ENCODE data around the gene EIPR1. TPM values are rescaled to one million over a fixed set of nuclear protein-coding genes. Genes with fewer than 3 reads are reported as not detected.

EIPR1 gene
- total and polyA plus RNA-seq, 2 experiments from 2014 or later: 17.4 to 46.3 TPM

DNA sequence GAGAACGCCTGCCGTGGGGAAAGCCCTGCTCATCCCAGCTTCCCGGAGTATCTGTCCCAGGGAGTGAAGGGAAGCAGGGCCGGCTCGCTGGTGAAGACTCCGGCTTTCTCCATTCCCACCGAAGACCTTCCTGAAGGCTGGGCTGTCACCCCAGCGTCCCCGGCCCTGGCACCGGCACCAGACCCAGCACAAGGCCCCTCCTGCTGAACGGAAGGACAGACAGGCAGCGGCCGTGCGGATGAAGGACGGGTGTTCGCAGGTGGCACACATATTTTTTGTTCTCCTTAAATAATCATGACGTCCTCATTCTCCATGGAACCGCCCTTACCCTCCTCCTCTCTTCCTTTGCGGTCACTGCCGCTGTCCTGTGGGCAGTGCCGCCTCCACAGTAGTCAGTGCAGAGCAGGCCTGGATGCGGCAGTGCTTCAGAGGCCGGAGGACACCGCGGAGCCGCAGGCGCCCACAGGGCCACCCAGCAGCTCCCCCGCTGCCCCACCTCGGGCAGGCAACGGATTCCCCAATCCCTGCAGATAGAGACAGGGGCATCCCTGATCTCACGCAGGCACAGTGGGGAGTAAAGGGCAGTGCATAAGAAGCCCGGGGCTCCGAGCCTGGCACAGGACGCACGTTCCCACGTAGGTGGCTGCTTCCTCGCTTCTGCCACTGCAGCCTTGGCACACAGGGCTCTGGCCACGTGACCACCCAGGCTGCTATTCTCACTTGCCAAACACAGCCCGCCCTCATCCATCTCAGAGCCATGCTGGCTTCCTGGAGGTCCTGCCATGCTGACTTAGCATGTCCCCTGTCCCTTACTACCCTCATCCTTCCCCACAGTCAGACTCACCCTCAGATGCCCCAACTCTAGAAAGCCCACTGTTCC is 229.7 kb downstream of the EIPR1 start:
- TF ChIP-seq STAT1 (IDR thresholded peaks at IDR 0.05; ENCODE audit: unreplicated experiment): no peak
- TF ChIP-seq, protein P1, sequence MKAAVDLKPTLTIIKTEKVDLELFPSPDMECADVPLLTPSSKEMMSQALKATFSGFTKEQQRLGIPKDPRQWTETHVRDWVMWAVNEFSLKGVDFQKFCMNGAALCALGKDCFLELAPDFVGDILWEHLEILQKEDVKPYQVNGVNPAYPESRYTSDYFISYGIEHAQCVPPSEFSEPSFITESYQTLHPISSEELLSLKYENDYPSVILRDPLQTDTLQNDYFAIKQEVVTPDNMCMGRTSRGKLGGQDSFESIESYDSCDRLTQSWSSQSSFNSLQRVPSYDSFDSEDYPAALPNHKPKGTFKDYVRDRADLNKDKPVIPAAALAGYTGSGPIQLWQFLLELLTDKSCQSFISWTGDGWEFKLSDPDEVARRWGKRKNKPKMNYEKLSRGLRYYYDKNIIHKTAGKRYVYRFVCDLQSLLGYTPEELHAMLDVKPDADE (IDR thresholded peaks at IDR 0.05): no peak
- TF ChIP-seq, protein P2, sequence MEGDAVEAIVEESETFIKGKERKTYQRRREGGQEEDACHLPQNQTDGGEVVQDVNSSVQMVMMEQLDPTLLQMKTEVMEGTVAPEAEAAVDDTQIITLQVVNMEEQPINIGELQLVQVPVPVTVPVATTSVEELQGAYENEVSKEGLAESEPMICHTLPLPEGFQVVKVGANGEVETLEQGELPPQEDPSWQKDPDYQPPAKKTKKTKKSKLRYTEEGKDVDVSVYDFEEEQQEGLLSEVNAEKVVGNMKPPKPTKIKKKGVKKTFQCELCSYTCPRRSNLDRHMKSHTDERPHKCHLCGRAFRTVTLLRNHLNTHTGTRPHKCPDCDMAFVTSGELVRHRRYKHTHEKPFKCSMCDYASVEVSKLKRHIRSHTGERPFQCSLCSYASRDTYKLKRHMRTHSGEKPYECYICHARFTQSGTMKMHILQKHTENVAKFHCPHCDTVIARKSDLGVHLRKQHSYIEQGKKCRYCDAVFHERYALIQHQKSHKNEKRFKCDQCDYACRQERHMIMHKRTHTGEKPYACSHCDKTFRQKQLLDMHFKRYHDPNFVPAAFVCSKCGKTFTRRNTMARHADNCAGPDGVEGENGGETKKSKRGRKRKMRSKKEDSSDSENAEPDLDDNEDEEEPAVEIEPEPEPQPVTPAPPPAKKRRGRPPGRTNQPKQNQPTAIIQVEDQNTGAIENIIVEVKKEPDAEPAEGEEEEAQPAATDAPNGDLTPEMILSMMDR (conservative IDR thresholded peaks at IDR 0.05; ENCODE audit: low read depth in 2 of 2): no peak
- no peak for TF ChIP-seq ZNF114 (CRISPR knock-in tag; IDR thresholded peaks at IDR 0.05)
- no peak overlapping the region for H3K4me3 Mint-ChIP-seq
- Histone ChIP-seq H2AFZ (no peak overlapping the region), H3K79me2 (replicated peaks; ENCODE audit: insufficient read depth) (no peaks in the 10 kb centered on the region), H3K4me3 (no peak overlapping the region), H3K27me3 (ENCODE audit: insufficient read depth) (no peaks in the 10 kb centered on the region), H3K36me3 (ENCODE audit: insufficient read depth) (no peaks in the 10 kb centered on the region), H3F3A (replicated peaks; ENCODE audit: low read depth) (no peaks in the 10 kb centered on the region), H3K4me2 (no peak overlapping the region), H3K27ac (ENCODE audit: low read depth) (no peak overlapping the region), H3K4me1 (ENCODE audit: insufficient read depth) (no peaks in the 10 kb centered on the region), H3K9me2 (ENCODE audit: insufficient read depth) (no peaks in the 10 kb centered on the region), H4K20me1 (replicated peaks; ENCODE audit: insufficient read depth) (no peaks in the 10 kb centered on the region)
- H3K4me1 Mint-ChIP-seq: no peaks in the 10 kb centered on the region; the same call in 1 of the 3 replicates
- ATAC-seq (no peak), DNase-seq (ENCODE audit: low spot score) (no peak)
- peaks cover 22% of the 10 kb centered on the region for H3K9me3 Mint-ChIP-seq
- no peak overlapping the region for H3K27ac Mint-ChIP-seq
- peaks cover 8% of the 10 kb centered on the region for H3K27me3 Mint-ChIP-seq (ENCODE audit: insufficient read depth, low read depth, poor library complexity)
- H3K36me3 Mint-ChIP-seq (ENCODE audit: low read depth): peaks cover 20% of the 10 kb centered on the region; the same call in 2 of the 3 replicates

DNA sequence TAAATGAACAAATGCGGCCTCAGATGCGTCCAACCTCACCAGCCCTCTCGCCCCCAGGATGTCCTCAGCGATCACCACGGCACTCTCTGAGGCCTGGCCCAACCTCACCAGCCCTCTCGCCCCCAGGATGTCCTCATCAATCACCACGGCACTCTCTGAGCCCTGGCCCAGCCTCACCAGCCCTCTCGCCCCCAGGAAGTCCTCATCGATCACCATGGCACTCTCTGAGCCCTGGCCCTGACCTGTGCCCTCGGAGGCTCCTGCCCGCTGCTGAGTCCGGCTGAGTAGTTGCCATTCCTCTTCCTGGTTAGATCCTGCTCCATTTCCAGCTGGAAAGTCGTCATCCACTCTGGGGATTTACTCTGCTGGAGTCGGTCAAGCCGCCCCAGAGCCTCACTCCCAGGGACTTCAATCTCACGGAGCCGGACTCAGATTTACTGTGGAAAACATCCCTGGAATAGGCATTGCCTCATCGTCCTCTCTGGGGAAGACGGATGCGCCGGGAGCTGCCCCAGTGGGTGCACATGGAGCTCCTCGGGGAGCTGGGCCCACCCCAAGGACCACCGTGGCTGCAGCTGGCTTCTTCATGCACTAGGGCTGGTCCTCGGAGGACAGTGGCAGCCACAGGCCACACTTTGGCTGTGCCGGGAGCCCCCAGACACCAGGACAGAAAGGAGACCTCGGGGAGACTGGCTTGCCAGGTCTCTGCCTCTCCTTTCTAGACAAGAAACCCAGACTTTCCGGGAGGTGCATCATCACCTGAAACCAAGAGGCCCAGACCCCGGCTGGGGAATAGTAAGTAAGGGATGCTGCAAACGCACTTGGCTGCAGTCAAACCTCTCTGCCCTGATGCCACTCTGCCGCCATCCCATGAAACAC is 230.6 kb downstream of the EIPR1 start:
- peaks cover 8% of the 10 kb centered on the region for H3K27me3 Mint-ChIP-seq (ENCODE audit: insufficient read depth, low read depth, poor library complexity)
- H3K36me3 Mint-ChIP-seq (ENCODE audit: low read depth): peaks cover 18% of the 10 kb centered on the region; the same call in 2 of the 3 replicates
- no peak overlapping the region for H3K4me2 ChIP-seq
- no peaks in the 10 kb centered on the region for H3K4me1 ChIP-seq (ENCODE audit: insufficient read depth)
- H2AFZ ChIP-seq: no peak overlapping the region
- H4K20me1 ChIP-seq (replicated peaks; ENCODE audit: insufficient read depth): no peaks in the 10 kb centered on the region
- no peaks in the 10 kb centered on the region for H3F3A ChIP-seq (replicated peaks; ENCODE audit: low read depth)
- H3K4me1 Mint-ChIP-seq: no peaks in the 10 kb centered on the region; the same call in 1 of the 3 replicates
- DNase-seq (ENCODE audit: low spot score) (no peak), ATAC-seq (no peak)
- H3K4me3 ChIP-seq: no peak overlapping the region
- no peak overlapping the region; the same call in 1 of the 2 replicates for H3K27ac Mint-ChIP-seq
- no peak overlapping the region for H3K4me3 Mint-ChIP-seq
- H3K27ac ChIP-seq (ENCODE audit: low read depth): no peak overlapping the region
- no peaks in the 10 kb centered on the region for H3K79me2 ChIP-seq (replicated peaks; ENCODE audit: insufficient read depth)
- no peaks in the 10 kb centered on the region for H3K9me2 ChIP-seq (ENCODE audit: insufficient read depth)
- no peaks in the 10 kb centered on the region for H3K27me3 ChIP-seq (ENCODE audit: insufficient read depth)
- H3K9me3 Mint-ChIP-seq: peaks cover 18% of the 10 kb centered on the region
- no peaks in the 10 kb centered on the region for H3K36me3 ChIP-seq (ENCODE audit: insufficient read depth)
- no peak for TF ChIP-seq ZNF331 (CRISPR knock-in tag; IDR thresholded peaks at IDR 0.05; ENCODE audit: low read depth)
- no peak for TF ChIP-seq POLR2AphosphoS5 (IDR thresholded peaks at IDR 0.05; ENCODE audit: low read depth)
- TF ChIP-seq STAT1 (IDR thresholded peaks at IDR 0.05; ENCODE audit: unreplicated experiment): no peak
- TF ChIP-seq, protein P3, sequence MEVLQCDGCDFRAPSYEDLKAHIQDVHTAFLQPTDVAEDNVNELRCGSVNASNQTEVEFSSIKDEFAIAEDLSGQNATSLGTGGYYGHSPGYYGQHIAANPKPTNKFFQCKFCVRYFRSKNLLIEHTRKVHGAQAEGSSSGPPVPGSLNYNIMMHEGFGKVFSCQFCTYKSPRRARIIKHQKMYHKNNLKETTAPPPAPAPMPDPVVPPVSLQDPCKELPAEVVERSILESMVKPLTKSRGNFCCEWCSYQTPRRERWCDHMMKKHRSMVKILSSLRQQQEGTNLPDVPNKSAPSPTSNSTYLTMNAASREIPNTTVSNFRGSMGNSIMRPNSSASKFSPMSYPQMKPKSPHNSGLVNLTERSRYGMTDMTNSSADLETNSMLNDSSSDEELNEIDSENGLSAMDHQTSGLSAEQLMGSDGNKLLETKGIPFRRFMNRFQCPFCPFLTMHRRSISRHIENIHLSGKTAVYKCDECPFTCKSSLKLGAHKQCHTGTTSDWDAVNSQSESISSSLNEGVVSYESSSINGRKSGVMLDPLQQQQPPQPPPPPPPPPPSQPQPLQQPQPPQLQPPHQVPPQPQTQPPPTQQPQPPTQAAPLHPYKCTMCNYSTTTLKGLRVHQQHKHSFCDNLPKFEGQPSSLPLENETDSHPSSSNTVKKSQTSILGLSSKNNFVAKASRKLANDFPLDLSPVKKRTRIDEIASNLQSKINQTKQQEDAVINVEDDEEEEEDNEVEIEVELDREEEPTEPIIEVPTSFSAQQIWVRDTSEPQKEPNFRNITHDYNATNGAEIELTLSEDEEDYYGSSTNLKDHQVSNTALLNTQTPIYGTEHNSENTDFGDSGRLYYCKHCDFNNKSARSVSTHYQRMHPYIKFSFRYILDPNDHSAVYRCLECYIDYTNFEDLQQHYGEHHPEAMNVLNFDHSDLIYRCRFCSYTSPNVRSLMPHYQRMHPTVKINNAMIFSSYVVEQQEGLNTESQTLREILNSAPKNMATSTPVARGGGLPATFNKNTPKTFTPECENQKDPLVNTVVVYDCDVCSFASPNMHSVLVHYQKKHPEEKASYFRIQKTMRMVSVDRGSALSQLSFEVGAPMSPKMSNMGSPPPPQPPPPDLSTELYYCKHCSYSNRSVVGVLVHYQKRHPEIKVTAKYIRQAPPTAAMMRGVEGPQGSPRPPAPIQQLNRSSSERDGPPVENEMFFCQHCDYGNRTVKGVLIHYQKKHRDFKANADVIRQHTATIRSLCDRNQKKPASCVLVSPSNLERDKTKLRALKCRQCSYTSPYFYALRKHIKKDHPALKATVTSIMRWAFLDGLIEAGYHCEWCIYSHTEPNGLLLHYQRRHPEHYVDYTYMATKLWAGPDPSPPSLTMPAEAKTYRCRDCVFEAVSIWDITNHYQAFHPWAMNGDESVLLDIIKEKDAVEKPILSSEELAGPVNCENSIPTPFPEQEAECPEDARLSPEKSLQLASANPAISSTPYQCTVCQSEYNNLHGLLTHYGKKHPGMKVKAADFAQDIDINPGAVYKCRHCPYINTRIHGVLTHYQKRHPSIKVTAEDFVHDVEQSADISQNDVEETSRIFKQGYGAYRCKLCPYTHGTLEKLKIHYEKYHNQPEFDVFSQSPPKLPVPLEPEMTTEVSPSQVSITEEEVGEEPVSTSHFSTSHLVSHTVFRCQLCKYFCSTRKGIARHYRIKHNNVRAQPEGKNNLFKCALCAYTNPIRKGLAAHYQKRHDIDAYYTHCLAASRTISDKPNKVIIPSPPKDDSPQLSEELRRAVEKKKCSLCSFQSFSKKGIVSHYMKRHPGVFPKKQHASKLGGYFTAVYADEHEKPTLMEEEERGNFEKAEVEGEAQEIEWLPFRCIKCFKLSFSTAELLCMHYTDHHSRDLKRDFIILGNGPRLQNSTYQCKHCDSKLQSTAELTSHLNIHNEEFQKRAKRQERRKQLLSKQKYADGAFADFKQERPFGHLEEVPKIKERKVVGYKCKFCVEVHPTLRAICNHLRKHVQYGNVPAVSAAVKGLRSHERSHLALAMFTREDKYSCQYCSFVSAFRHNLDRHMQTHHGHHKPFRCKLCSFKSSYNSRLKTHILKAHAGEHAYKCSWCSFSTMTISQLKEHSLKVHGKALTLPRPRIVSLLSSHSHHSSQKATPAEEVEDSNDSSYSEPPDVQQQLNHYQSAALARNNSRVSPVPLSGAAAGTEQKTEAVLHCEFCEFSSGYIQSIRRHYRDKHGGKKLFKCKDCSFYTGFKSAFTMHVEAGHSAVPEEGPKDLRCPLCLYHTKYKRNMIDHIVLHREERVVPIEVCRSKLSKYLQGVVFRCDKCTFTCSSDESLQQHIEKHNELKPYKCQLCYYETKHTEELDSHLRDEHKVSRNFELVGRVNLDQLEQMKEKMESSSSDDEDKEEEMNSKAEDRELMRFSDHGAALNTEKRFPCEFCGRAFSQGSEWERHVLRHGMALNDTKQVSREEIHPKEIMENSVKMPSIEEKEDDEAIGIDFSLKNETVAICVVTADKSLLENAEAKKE (CRISPR knock-in tag; IDR thresholded peaks at IDR 0.05): no peak
- TF ChIP-seq EZH2phosphoT487 (IDR thresholded peaks at IDR 0.05; ENCODE audit: unreplicated experiment): no peak
- no peak for TF ChIP-seq JUNB (IDR thresholded peaks at IDR 0.05; ENCODE audit: unreplicated experiment)
